Heart right ventricle (tissue), 16 donors: ENCODE data around the gene PATL2. TPM values are rescaled to one million over a fixed set of nuclear protein-coding genes. Genes with fewer than 3 reads are reported as not detected.
"Not testable (repeated sequence)": the region's sequence is repeated elsewhere in the genome, so short reads cannot be mapped to it uniquely, and the experiment has no call there.

Source experiments
- ATAC-seq, 8 donors: fragments of 200-7000 bp; cut with Tn5 transposase; one replicate each; pipeline ENCODE4 v1.9.1; 2020; ENCODE audit warnings: mild to moderate bottlenecking in 8 of 8, moderate library complexity in 8 of 8, moderate number of reproducible peaks in 1 of 8
- DNase-seq, 2 donors: peaks; one replicate each; pipeline ENCODE4 v3.0.0-alpha.2; 2020
- H3K27ac ChIP-seq, 10 donors: fragments of 200-600 bp; sonication (generic) in 2 of 10; one replicate each; pipeline versions ENCODE4 v1.5.0 to v1.8.0; 2020 to 2022; ENCODE audit warnings: mild to moderate bottlenecking in 3 of 10
- H3K27me3 ChIP-seq, 7 donors: fragments of 200-600 bp; one replicate each; pipeline ENCODE4 v1.8.0; 2021 to 2022; ENCODE audit warnings: mild to moderate bottlenecking in 2 of 7
- H3K36me3 ChIP-seq, 9 donors: fragments of 200-600 bp; sonication (generic) in 1 of 9; one replicate each; pipeline versions ENCODE4 v1.5.0 to v1.8.0; 2020 to 2022; ENCODE audit warnings: mild to moderate bottlenecking in 2 of 9
- H3K4me1 ChIP-seq, 9 donors: fragments of 200-600 bp; sonication (generic) in 1 of 9; one replicate each; pipeline versions ENCODE4 v1.5.0 to v1.8.0; 2020 to 2022; ENCODE audit warnings: mild to moderate bottlenecking in 4 of 9
- H3K4me3 ChIP-seq, 10 donors: fragments of 200-600 bp; sonication (generic) in 2 of 10; one replicate each; pipeline versions ENCODE4 v1.5.0 to v1.8.0; 2020 to 2022; ENCODE audit warnings: mild to moderate bottlenecking in 7 of 10, moderate library complexity in 2 of 10
- H3K9me3 ChIP-seq, 11 donors: fragments of 200-600 bp in 10 of 11; sonication (generic) in 2 of 11; one replicate each; pipeline versions ENCODE4 v1.5.0 to v1.8.0; 2013 to 2022; ENCODE audit warnings: mild to moderate bottlenecking in 2 of 11, control low read depth in 1 of 11, moderate library complexity in 1 of 11
- CTCF ChIP-seq, 9 donors: fragments of 200-600 bp; sonication (generic) in 2 of 9; IDR thresholded peaks; one replicate each; pipeline versions ENCODE4 v1.5.0 to v1.8.0; 2021 to 2022; ENCODE audit warnings: antibody characterized with exemption in 9 of 9, mild to moderate bottlenecking in 5 of 9, moderate library complexity in 1 of 9
- WGBS, 2 donors: extraction: QIAGEN DNeasy Blood & Tissue Kit; methylation state at CpG; one replicate each; pipeline ENCODE4 v1.1.7; 2013; ENCODE audit warnings: inconsistent platforms in 1 of 2; 5-methylcytosine and 5-hydroxymethylcytosine counted together
- intact Hi-C, 10 donors: fragments of 100-400 bp; cut with DNase I; formaldehyde crosslinking; loops; one replicate each; pipeline versions ENCODE4 v1.11.1 to v1.14.2; 2022
- polyA plus RNA-seq, 2 donors: library from polyadenylated mRNA; stranded (reverse); fragments of 200-250 nt; gene quantifications; one replicate each; pipeline ENCODE4 v1.2.3, GENCODE V29; 2013
- total RNA-seq, 10 donors: library from RNA; stranded (reverse); fragmentation: NEBNext Ultra II Directional in 3 of 10; extraction: Animal tissue kit (Norgen Biotek cat#: 25700) in 3 of 10; gene quantifications; one replicate each; pipeline versions ENCODE4 v1.2.1 to v1.2.4, GENCODE V29; 2021 to 2023
- donor health status: Arrhythmogenic right ventricular cardiomyopathy.
- donor health status: ischemic (EF 13 %, LVEDD 7.1; RV severe dilation, severe dysfunction).
- donor health status: healthy with polysubstance abuse.
- donor health status: DM: no; HTN: yes; CAD: no.
- donor health status: DM: no; HTN: no; CAD: no.
- donor health status: ischemic (EF 25% LVEDD 6.9; RV normal size, moderate dysfunction).
- donor health status: ischemic (EF 25% LVEDD 5.7; RV mildly dilated, moderate dysfunction).
- donor health status: healthy.
- donor health status: DM: yes; HTN: yes; CAD: no.
- donor health status: Ischemic cardiomyopathy.
- donor health status: ischemic (EF 35%, LVEDD 5.7; RV mildly dilated, moderate dysfunction).
- donor health status: nonischemic (EF 11% LVEDD 7.7; RV severe dilation, severe dysfunction).
- donor health status: DM: yes; HTN: yes; CAD: no.
- donor health status: PGD.
- donor health status: ischemic (EF 29% LVEDD 5.4; RV normal size, mild dysfunction).
- donor health status: nonischemic (EF 23%, LVEDD 6.1; RV moderate dilation, normal function).

PATL2 gene
- total and polyA plus RNA-seq, 12 donors: 0.33 to 8.6 (median 2.7) TPM

DNA sequence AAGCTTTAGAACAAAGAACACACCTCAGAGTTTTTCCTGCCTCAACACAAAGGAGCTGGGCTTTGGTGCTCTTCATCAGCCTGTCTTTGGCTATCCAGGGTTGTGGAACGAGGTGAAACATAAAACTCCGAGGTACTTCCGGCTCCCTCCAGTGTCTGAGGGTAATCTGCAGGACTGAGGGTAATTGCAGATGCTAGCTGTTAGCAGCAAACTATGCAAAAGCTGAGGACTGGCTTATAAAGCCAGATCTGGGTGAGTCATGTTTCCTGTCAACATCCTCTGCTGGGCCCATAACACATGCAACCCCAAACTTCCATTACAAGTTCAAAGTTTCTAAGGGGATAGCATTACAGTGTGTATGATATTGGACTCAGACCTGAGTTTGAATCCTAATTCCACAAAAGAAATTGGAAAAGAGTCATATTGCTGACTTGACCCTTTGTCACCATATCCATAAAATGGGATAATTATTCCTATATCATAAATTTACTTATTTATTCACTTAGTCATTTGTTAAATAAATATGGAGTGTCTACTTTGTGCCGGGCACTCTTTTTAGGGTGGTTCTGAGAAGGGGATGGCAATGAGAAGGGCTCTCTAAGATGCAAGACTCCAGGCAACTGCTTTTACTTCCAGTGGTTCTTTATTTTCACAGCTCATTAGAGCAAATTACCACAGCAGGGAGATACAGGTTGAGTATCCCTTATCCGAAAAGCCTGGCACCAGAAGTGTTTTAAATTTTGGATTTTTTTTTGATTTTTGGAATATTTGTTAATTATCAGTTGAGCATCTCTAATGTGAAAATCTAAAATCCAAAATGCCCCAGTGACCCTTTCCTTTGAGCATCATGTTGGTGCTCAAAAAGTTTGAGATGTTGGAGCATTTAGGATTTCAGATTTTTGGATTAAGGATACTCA, 15.7 kb upstream of the PATL2 start:
- ATAC-seq (peak in 7 of 8 donors; percentile 6 to 36 (median 27)), DNase-seq (peak in 1 of 2 donors; percentile 69)
- Histone ChIP-seq H3K4me1 (peaks cover 3 to 85% (median 39%) of the 10 kb centered on the region in 9 donors), H3K27me3 (no peaks in the 10 kb centered on the region), H3K4me3 (peak overlapping the region in 7 of 10 donors; percentile 1 to 74 (median 31)), H3K9me3 (no peaks in the 10 kb centered on the region), H3K27ac (peak overlapping the region; percentile 4 to 99 (median 98)), H3K36me3 (peaks cover 0 to 8% (median 4%) of the 10 kb centered on the region in 9 donors)
- intact Hi-C loops: loop anchor here in 1 of 10 donors (2.0 kb wide), 1 partner anchor 14 kb away; no protein-coding TSS in a partner anchor
- 41 to 53% methylated on average over 5 of the region's 5 CpGs for WGBS, 2 donors
- TF ChIP-seq CTCF (IDR thresholded peaks at IDR 0.05): no peak

DNA sequence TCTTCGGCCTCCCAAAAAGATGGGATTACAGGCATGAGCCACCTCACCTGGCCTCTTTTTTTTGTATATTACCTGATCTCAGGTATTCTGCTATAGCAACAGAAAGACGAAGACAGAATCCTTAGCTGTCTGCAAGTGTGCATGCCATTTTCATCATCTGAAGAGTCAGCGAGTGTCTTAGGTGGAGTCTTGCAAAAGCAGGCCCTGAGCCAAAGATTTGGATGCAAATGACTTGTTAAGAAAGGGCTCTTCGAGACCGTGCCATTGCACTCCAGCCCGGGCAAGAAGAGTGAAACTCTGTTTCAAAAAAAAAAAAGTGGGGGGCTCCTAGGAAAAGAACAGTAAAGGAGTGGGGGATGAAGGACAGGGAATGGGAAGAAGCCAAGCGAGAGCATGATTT, 15.0 kb upstream of the PATL2 start:
- DNase-seq (no peak), ATAC-seq (no peak)
- H3K27me3 ChIP-seq: no peaks in the 10 kb centered on the region
- intact Hi-C loops: loop anchor here in 1 of 10 donors (2.0 kb wide), 1 partner anchor 13 kb away; no protein-coding TSS in a partner anchor
- peak overlapping the region in 7 of 10 donors; percentile 1 to 74 (median 31) for H3K4me3 ChIP-seq
- peaks cover 3 to 80% (median 38%) of the 10 kb centered on the region in 9 donors for H3K4me1 ChIP-seq
- 49 to 56% methylated on average over 7 of the region's 7 CpGs for WGBS, 2 donors
- peak overlapping the region in 9 of 10 donors; percentile 69 to 99 (median 98) for H3K27ac ChIP-seq
- H3K9me3 ChIP-seq: no peaks in the 10 kb centered on the region
- no peak for TF ChIP-seq CTCF (IDR thresholded peaks at IDR 0.05)
- H3K36me3 ChIP-seq: peaks cover 0 to 1% (median 0%) of the 10 kb centered on the region in 9 donors

- WGBS, 2 donors: 90 to 93% methylated on average over 2 of the region's 2 CpGs
- Histone ChIP-seq H3K4me1 (peaks cover 0 to 89% (median 27%) of the 10 kb centered on the region in 9 donors), H3K27me3 (no peaks in the 10 kb centered on the region), H3K9me3 (no peaks in the 10 kb centered on the region), H3K27ac (peak overlapping the region in 2 of 10 donors; percentile 17 to 98), H3K4me3 (no peak overlapping the region), H3K36me3 (peaks cover 0 to 31% (median 20%) of the 10 kb centered on the region in 9 donors)
- DNase-seq (no peak), ATAC-seq (no peak)
- intact Hi-C loops: no loop called here
- TF ChIP-seq CTCF (IDR thresholded peaks at IDR 0.05): no peak
These were observed 10.9 kb upstream of the PATL2 start for GRCh38 chr15:44722011-44722410.

DNA sequence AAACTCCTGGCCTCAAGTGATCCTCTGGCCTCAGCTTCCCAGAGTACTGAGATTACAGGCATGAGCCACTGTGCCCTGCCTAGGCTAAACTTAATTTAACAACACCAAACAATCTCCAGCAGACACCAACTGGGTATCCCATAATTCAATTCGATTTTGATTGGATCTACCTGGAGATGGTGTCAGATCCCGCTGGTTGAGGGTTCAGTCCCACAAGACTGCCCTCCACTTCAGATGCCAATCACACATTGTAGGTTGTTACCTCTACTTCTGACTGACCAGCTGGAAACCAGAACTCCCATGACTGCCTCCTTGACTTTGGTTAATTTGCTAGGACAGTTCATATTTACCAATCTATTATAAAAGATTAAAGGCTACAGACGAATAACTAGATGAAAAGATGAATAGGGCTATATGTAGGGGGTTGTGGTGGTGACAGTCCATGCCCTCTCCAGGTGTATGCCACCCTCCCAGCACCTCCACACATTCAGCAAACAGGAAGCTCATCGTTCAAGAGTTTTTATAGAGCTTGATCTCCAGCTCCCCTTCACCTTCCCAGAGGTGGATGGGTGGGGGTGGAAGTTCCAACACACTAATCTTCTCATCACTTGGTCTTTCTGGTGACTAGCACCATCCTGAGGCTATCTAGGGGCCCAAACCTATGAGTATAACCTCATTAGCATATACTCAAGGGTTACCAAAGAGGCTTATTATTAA, 9.5 kb upstream of the PATL2 start:
- WGBS, 2 donors: 91 to 93% methylated on average over 4 of the region's 4 CpGs
- Histone ChIP-seq H3K36me3 (peaks cover 0 to 45% (median 34%) of the 10 kb centered on the region in 9 donors), H3K9me3 (no peaks in the 10 kb centered on the region), H3K4me3 (no peak overlapping the region), H3K27me3 (no peaks in the 10 kb centered on the region), H3K4me1 (peaks cover 3 to 91% (median 28%) of the 10 kb centered on the region in 9 donors), H3K27ac (peak overlapping the region in 2 of 10 donors; percentile 4 to 61)
- no peak for TF ChIP-seq CTCF (IDR thresholded peaks at IDR 0.05)
- intact Hi-C loops: no loop called here
- ATAC-seq (no peak), DNase-seq (no peak)

DNA sequence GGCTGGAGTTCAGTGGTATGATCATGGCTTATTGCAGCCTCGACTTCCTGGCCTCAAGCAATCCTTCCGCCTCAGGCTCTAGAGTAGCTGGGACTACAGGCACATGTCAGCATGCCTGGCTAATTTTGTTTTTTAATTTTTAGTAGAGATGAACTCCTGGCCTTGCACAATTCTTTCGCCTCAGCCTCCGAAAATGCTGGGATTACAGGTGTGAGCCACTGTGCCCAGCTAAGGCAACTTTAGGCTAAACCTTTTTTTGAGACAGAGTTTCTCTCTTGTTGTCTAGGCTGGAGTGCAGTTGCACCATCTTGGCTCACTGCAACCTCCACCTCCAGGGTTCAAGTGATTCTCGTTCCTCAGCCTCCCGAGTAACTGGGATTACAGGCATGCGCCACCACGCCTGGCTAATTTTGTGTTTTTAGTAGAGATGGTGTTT, 8.9 kb upstream of the PATL2 start:
- H3K27me3 ChIP-seq, intact Hi-C loops, H3K4me3 ChIP-seq, H3K9me3 ChIP-seq, DNase-seq, ATAC-seq: not testable (repeated sequence)
- peaks cover 0 to 51% (median 37%) of the 10 kb centered on the region in 9 donors for H3K36me3 ChIP-seq
- 92 to 94% methylated on average over 8 of the region's 8 CpGs for WGBS, 2 donors
- peaks cover 5 to 91% (median 31%) of the 10 kb centered on the region in 9 donors for H3K4me1 ChIP-seq
- peak overlapping the region in 3 of 10 donors; percentile 4 to 61 (median 12) for H3K27ac ChIP-seq
